K562 (cell line): ENCODE results near the gene CPSF4L. TPM values are rescaled to one million over a fixed set of nuclear protein-coding genes. Genes with fewer than 3 reads are reported as not detected.

Experiments
- ATAC-seq: fragments of 200-7000 bp; cut with Tn5 transposase; 3 replicates; pipeline ENCODE4 v1.9.1; 2020; ENCODE audit warnings: moderate library complexity
- BruUV-seq: library from RNA; stranded (reverse); fragments of 400-500 nt; replicated peaks from 2 replicates; lab custom pipeline; 2021; lab: Mats Ljungman, UMichigan
- CTCF ChIA-PET: fragments of 300-600 bp; formaldehyde crosslinking; extraction: SDS; loops from one replicate; lab custom pipeline; 2021; ENCODE audit warnings: low intra/inter-chr PET ratio; lab: Yijun Ruan, JAX
- POLR2A ChIA-PET: fragments of 300-600, 350-650 bp; sonication (Branson Sonifier 250); formaldehyde crosslinking; extraction: SDS; loops from one replicate; lab custom pipeline; 2021; ENCODE audit warnings: antibody characterized with exemption, inconsistent platforms; lab: Yijun Ruan, JAX
- DNase-seq, 4 experiments: peaks; one replicate each; pipeline versions ENCODE4 v3.0.0 to v3.0.0-alpha.2; 2011 to 2018; ENCODE audit warnings: low spot score in 3 of 4, mixed read lengths in 3 of 4; ENCODE audit errors: extremely low read depth in 1 of 4
- FAIRE-seq: peaks from 2 replicates; lab custom pipeline; 2011; peaks lifted over from hg19 to GRCh38; lab: Jason Lieb, UNC
- H2AFZ ChIP-seq: 2 replicates; pipeline ENCODE4 v1.6.0; 2011; ENCODE audit warnings: low read depth, low read length, control low read depth, inconsistent platforms
- H3K27ac ChIP-seq: fragments of 200-600 bp; 3 replicates; pipeline ENCODE4 v1.8.0; 2011; ENCODE audit warnings: low read depth, mild to moderate bottlenecking, control low read depth, inconsistent platforms, low read length, moderate library complexity, mixed read lengths; ENCODE audit errors: extremely low read depth
- H3K27me3 ChIP-seq, 2 experiments: fragments of 300-600 bp in 1 of 2; 2 replicates in 1 of 2; 3 replicates in 1 of 2; pipeline versions ENCODE4 v1.6.0 to v1.8.0; 2011; ENCODE audit warnings: inconsistent platforms in 2 of 2, low read length in 2 of 2, mild to moderate bottlenecking in 1 of 2, mixed read lengths in 1 of 2, moderate library complexity in 1 of 2; ENCODE audit not compliant: control insufficient read depth in 2 of 2, insufficient read depth in 2 of 2
- H3K36me3 ChIP-seq: fragments of 300-600 bp; 3 replicates; pipeline ENCODE4 v1.8.0; 2011; ENCODE audit warnings: mild to moderate bottlenecking, low read length, inconsistent platforms; ENCODE audit not compliant: control insufficient read depth, insufficient read depth
- H3K4me1 ChIP-seq, 2 experiments: fragments of 200-600 bp in 1 of 2; replicated peaks in 1 of 2; 2 replicates in 1 of 2; 3 replicates in 1 of 2; pipeline versions ENCODE4 v1.5.1 to v1.8.0; 2011; ENCODE audit warnings: inconsistent platforms in 2 of 2, low read length in 2 of 2, mild to moderate bottlenecking in 1 of 2, mixed read lengths in 1 of 2, moderate library complexity in 1 of 2; ENCODE audit not compliant: control insufficient read depth in 2 of 2, insufficient read depth in 2 of 2
- H3K4me2 ChIP-seq: 2 replicates; pipeline ENCODE4 v1.6.1; 2011; ENCODE audit warnings: low read length, control low read depth, inconsistent platforms, mixed read lengths; ENCODE audit not compliant: insufficient read depth
- H3K4me3 ChIP-seq: fragments of 200-600 bp; sonication (generic), shearing (Covaris generic); 2 replicates; pipeline ENCODE4 v1.5.1; 2016; ENCODE audit warnings: control low read depth, inconsistent platforms
- H3K79me2 ChIP-seq: fragments of 200-600 bp; 3 replicates; pipeline ENCODE4 v1.8.0; 2011; ENCODE audit warnings: low read length, inconsistent platforms; ENCODE audit not compliant: control insufficient read depth, insufficient read depth
- H3K9ac ChIP-seq, 2 experiments: 2 replicates each; pipeline versions ENCODE4 v1.6.0 to v1.6.1; 2011; ENCODE audit warnings: low read depth in 2 of 2, low read length in 2 of 2, control low read depth in 1 of 2, inconsistent platforms in 1 of 2, mild to moderate bottlenecking in 1 of 2, mixed read lengths in 1 of 2; ENCODE audit not compliant: insufficient read depth in 1 of 2
- H3K9me1 ChIP-seq: one replicate; pipeline ENCODE4 v1.6.0; 2011; ENCODE audit warnings: inconsistent platforms, mild to moderate bottlenecking, low read length, moderate library complexity; ENCODE audit not compliant: control insufficient read depth, insufficient read depth
- H3K9me3 ChIP-seq: replicated peaks from 2 replicates; pipeline ENCODE4 v1.5.1; 2011; ENCODE audit warnings: low read depth, low read length, inconsistent platforms; ENCODE audit not compliant: control insufficient read depth, insufficient read depth
- H4K20me1 ChIP-seq: replicated peaks from 2 replicates; pipeline ENCODE4 v1.6.1; 2011; ENCODE audit warnings: low read length, inconsistent platforms, mixed read lengths; ENCODE audit not compliant: control insufficient read depth, insufficient read depth
- ARID3A ChIP-seq: IDR thresholded peaks from 2 replicates; pipeline ENCODE4 v1.6.1; 2012; ENCODE audit warnings: low read depth, low read length, improper control_type of control experiment, borderline replicate concordance
- BCLAF1 ChIP-seq, 2 experiments: fragments of 450-650 bp in 1 of 2; IDR thresholded peaks; 2 replicates each; pipeline ENCODE4 v1.6.1; 2011 to 2017; ENCODE audit warnings: low read depth in 2 of 2, antibody characterized with exemption in 1 of 2, borderline replicate concordance in 1 of 2, low read length in 1 of 2, mild to moderate bottlenecking in 1 of 2, mixed read lengths in 1 of 2; ENCODE audit not compliant: control insufficient read depth in 1 of 2
- CEBPZ ChIP-seq: fragments of 150-350 bp; IDR thresholded peaks from 2 replicates; pipeline ENCODE4 v1.6.1; 2014; ENCODE audit warnings: low read depth, mild to moderate bottlenecking, low read length, borderline replicate concordance
- FOXA1 ChIP-seq: fragments of 450-650 bp; IDR thresholded peaks from 2 replicates; pipeline ENCODE4 v1.6.1; 2016; ENCODE audit warnings: mild to moderate bottlenecking, borderline replicate concordance
- FUS ChIP-seq: fragments of 200-400 bp; formaldehyde crosslinking; optimal IDR thresholded peaks from 2 replicates; pipeline ENCODE3; 2017; ENCODE audit warnings: low read depth, low read length
- GABPB2 ChIP-seq: fragments of 250-450 bp; sonication (Bioruptor Pico); conservative IDR thresholded peaks from 2 replicates; pipeline ENCODE4 v1.5.1; 2021; ENCODE audit warnings: mild to moderate bottlenecking
- SMAD2 ChIP-seq: fragments of 150-350 bp; IDR thresholded peaks from 2 replicates; pipeline ENCODE4 v1.6.1; 2014; ENCODE audit warnings: low read depth, mild to moderate bottlenecking, low read length
- SP1 ChIP-seq: sonication (generic); formaldehyde crosslinking; IDR thresholded peaks from 2 replicates; pipeline ENCODE4 v1.8.1; 2022; ENCODE audit warnings: mild to moderate bottlenecking, missing genetic modification reagents
- SRSF7 ChIP-seq: fragments of 200-400 bp; formaldehyde crosslinking; optimal IDR thresholded peaks from 2 replicates; pipeline ENCODE3; 2017; ENCODE audit warnings: mild to moderate bottlenecking, low read depth, low read length
- ZBTB2 ChIP-seq: fragments of 450-650 bp; IDR thresholded peaks from 2 replicates; pipeline ENCODE4 v1.6.1; 2016; ENCODE audit warnings: antibody characterized with exemption
- ZBTB7A ChIP-seq: IDR thresholded peaks from 2 replicates; pipeline ENCODE4 v1.6.1; 2011; ENCODE audit warnings: low read depth, mild to moderate bottlenecking, low read length, moderate library complexity, borderline replicate concordance; ENCODE audit not compliant: control insufficient read depth
- WGBS: fragments of 100-300 bp; shearing (Covaris generic); methylation state at CpG from one replicate; pipeline ENCODE4 v1.1.6; 2016; ENCODE audit warnings: low coverage, mixed read lengths; ENCODE audit not compliant: insufficient coverage; ENCODE audit errors: missing lambda C conversion rate; 5-methylcytosine and 5-hydroxymethylcytosine counted together
- in situ Hi-C: fragments of 300-500 bp; cut with MboI; formaldehyde crosslinking; loops from 4 replicates; pipeline ENCODE4 v1.15.0; 2018; ENCODE audit warnings: inconsistent platforms, mixed read lengths
- intact Hi-C: fragments of 100-400 bp; cut with micrococcal nuclease; formaldehyde crosslinking; loops from 2 replicates; pipeline ENCODE4 v1.14.2; 2022
- polyA plus RNA-seq, 8 experiments: library from polyadenylated mRNA; depleted of rRNA in 4 of 8; stranded (reverse) in 5 of 8; unstranded in 3 of 8; fragments of >200 nt; fragmentation: Nextera tagmentation in 2 of 8; fragmentation: Illumina TruSeq in 1 of 8; extraction: Ambion mirVana in 2 of 8; extraction: Trizol in 1 of 8; gene quantifications; 2 replicates each; pipeline versions ENCODE4 v1.2.1 to v1.2.3, GENCODE V29; 2011 to 2014; ENCODE audit warnings: inconsistent platforms in 1 of 8, missing spikeins in 1 of 8
- total RNA-seq, 7 experiments: library from RNA; depleted of rRNA in 6 of 7; stranded (reverse); fragments of >200 nt in 6 of 7; fragmentation: Illumina TruSeq in 2 of 7; extraction: Trizol in 2 of 7; gene quantifications; 2 replicates each; pipeline versions ENCODE4 v1.2.1 to v1.2.3, GENCODE V29; 2011 to 2021; ENCODE audit warnings: low replicate concordance in 1 of 7

The CPSF4L gene
- total and polyA plus RNA-seq, 9 of the 15 experiments (the other 6 are each of a cell fraction or from before 2014, with no cell fraction given) = not detected

GRCh38 chr17:73272906-73273218, 11.2 kb upstream of the CPSF4L start (continued):
- no peak for TF ChIP-seq ZBTB2
- no peak for TF ChIP-seq ARID3A

GRCh38 chr17:73271072-73271471, 9.4 kb upstream of the CPSF4L start:
- no peak overlapping the region for H3K4me2 ChIP-seq
- ChIA-PET CTCF (no interaction called here), POLR2A (no interaction called here)
- H3K9ac ChIP-seq = no peak overlapping the region
- intact Hi-C loops = no loop called here
- H4K20me1 ChIP-seq = no peaks in the 10 kb centered on the region; the same call in 1 of the 2 replicates
- in situ Hi-C loops = no loop called here
- H3K27me3 ChIP-seq = peaks cover 10 to 21% of the 10 kb centered on the region in 2 experiments; a peak in 3 of 5 replicates
- FAIRE-seq = no peak
- H3K4me1 ChIP-seq = peaks cover 0 to 7% of the 10 kb centered on the region in 2 experiments; a peak in 2 of 5 replicates
- H3K27ac ChIP-seq = no peak overlapping the region
- no peak for ATAC-seq
- H3K79me2 ChIP-seq = no peaks in the 10 kb centered on the region
- no peak for DNase-seq
- H3K36me3 ChIP-seq = no peaks in the 10 kb centered on the region
- H3K4me3 ChIP-seq = no peak overlapping the region
- BruUV-seq = no TSS peak
- H2AFZ ChIP-seq = no peak overlapping the region
- no peaks in the 10 kb centered on the region for H3K9me1 ChIP-seq
- WGBS = 23% methylated on average over 9 of the region's 9 CpGs
- H3K9me3 ChIP-seq = no peaks in the 10 kb centered on the region
- TF ChIP-seq CEBPZ = no peak
- no peak for TF ChIP-seq SRSF7
- no peak for TF ChIP-seq SP1
- TF ChIP-seq BCLAF1 (IDR thresholded peaks at IDR 0.05; ENCODE audit: borderline replicate concordance in 1 of 2, control insufficient read depth in 1 of 2, low read depth in 2 of 2, low read length in 1 of 2) = no peak
- no peak for TF ChIP-seq ZBTB7A
- no peak for TF ChIP-seq SMAD2
- no peak for TF ChIP-seq FUS
- no peak for TF ChIP-seq GABPB2 (CRISPR knock-in tag)
- no peak for TF ChIP-seq FOXA1
